AG04449 (cell line): ENCODE data around the gene TMIGD2.
"Not testable (repeated sequence)": the region's sequence is repeated elsewhere in the genome, so short reads cannot be mapped to it uniquely, and the experiment has no call there.

Experiments used
- CTCF ChIA-PET: fragments of 350-600 bp; formaldehyde crosslinking; extraction: SDS; loops from one replicate; lab custom pipeline; 2021; ENCODE audit warnings: antibody characterized with exemption; lab: Yijun Ruan, JAX
- POLR2A ChIA-PET: fragments of 400-600, 350-600 bp; formaldehyde crosslinking; extraction: SDS; loops from one replicate; lab custom pipeline; 2020; ENCODE audit warnings: antibody characterized with exemption, inconsistent platforms; lab: Yijun Ruan, JAX
- DNase-seq: peaks from one replicate; pipeline ENCODE4 v3.0.0-alpha.2; 2010; ENCODE audit warnings: low read depth, low spot score
- H3K4me3 ChIP-seq: 2 replicates; pipeline ENCODE4 v1.5.1; 2011; ENCODE audit warnings: low read depth, mild to moderate bottlenecking, control low read depth, low read length
- CTCF ChIP-seq: IDR thresholded peaks from one replicate; pipeline ENCODE4 v1.5.1; 2011; ENCODE audit warnings: mild to moderate bottlenecking, moderate library complexity, low read length, control low read depth, inconsistent platforms; ENCODE audit not compliant: insufficient read depth; ENCODE audit errors: missing control alignments

Gene TMIGD2

GRCh38 chr19:4294389-4294788 lies 7.8 kb downstream of the TMIGD2 start:
- no peak for TF ChIP-seq CTCF
- H3K4me3 ChIP-seq, result no peak overlapping the region
- ChIA-PET POLR2A (no interaction called here), CTCF (no interaction called here)
- no peak for DNase-seq

GRCh38 chr19:4292515-4292914 lies 9.7 kb downstream of the TMIGD2 start:
- POLR2A ChIA-PET, result no interaction called here
- H3K4me3 ChIP-seq, result no peak overlapping the region
- CTCF ChIA-PET, result no interaction called here
- TF ChIP-seq CTCF, result no peak
- no peak for DNase-seq

- H3K4me3 ChIP-seq, result no peak overlapping the region
- no peak for DNase-seq
- TF ChIP-seq CTCF, result no peak
- ChIA-PET POLR2A (interaction anchor here (0.6 kb wide), 1 partner anchor 26 kb away, joined by 3 read pairs; no protein-coding TSS in a partner anchor), CTCF (no interaction called here)
Observed at GRCh38 chr19:4291184-4291732, 10.9 kb downstream of the TMIGD2 start.

GRCh38 chr19:4288091-4288777 lies 14.0 kb downstream of the TMIGD2 start:
- CTCF ChIA-PET, result interaction anchor here (1.0 to 1.6 kb wide), 2 partner anchors 11 to 20 kb away, joined by 3 to 4 read pairs; no protein-coding TSS in a partner anchor
- POLR2A ChIA-PET, result no interaction called here
- TF ChIP-seq CTCF, result no peak
- no peak for DNase-seq
- H3K4me3 ChIP-seq, result no peak overlapping the region

- CTCF ChIA-PET, H3K4me3 ChIP-seq, DNase-seq, POLR2A ChIA-PET: not testable (repeated sequence)
Observed at GRCh38 chr19:4286141-4286540, 16.0 kb downstream of the TMIGD2 start.

GRCh38 chr19:4284974-4285373 lies 17.2 kb downstream of the TMIGD2 start:
- H3K4me3 ChIP-seq, result no peak overlapping the region
- ChIA-PET CTCF (interaction anchor here (1.0 to 1.3 kb wide), 2 partner anchors 13 to 17 kb away, joined by 3 read pairs; no protein-coding TSS in a partner anchor), POLR2A (no interaction called here)
- no peak for DNase-seq
- no peak for TF ChIP-seq CTCF
